Panc1 (cell line): Measurements from ENCODE around the gene GNAT1.

Source experiments
- POLR2AphosphoS5 ChIP-seq: IDR thresholded peaks from 2 replicates; pipeline ENCODE4 v1.6.1; 2012; ENCODE audit warnings: mild to moderate bottlenecking, low read depth, low read length, moderate library complexity
- TF ChIP-seq, protein P1 (sequence below): fragments of 450-650 bp; IDR thresholded peaks from 2 replicates; pipeline ENCODE4 v1.5.1; 2017; ENCODE audit warnings: mild to moderate bottlenecking

DNA sequence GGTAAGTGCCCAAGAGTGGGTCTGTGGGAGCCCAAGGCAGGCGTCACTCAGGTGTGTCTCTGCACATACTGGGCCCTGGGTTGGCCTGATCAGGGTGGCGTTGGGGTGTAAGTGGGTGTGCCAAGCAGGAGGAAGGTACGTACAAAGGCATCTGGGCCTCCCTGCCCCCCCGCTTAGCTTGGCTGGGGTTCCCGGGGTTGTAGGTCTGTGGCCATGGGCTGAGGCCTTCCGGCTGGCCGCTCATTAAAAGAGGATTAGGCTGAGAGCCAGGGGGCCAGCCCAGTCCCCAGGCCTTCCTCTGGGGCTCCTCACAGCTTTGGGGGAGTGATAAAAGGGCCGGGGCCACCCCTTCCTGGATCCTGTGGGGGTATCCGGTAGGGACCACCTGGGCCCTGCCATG is 23.0 kb upstream of the GNAT1 start:
- TF ChIP-seq, protein P1, sequence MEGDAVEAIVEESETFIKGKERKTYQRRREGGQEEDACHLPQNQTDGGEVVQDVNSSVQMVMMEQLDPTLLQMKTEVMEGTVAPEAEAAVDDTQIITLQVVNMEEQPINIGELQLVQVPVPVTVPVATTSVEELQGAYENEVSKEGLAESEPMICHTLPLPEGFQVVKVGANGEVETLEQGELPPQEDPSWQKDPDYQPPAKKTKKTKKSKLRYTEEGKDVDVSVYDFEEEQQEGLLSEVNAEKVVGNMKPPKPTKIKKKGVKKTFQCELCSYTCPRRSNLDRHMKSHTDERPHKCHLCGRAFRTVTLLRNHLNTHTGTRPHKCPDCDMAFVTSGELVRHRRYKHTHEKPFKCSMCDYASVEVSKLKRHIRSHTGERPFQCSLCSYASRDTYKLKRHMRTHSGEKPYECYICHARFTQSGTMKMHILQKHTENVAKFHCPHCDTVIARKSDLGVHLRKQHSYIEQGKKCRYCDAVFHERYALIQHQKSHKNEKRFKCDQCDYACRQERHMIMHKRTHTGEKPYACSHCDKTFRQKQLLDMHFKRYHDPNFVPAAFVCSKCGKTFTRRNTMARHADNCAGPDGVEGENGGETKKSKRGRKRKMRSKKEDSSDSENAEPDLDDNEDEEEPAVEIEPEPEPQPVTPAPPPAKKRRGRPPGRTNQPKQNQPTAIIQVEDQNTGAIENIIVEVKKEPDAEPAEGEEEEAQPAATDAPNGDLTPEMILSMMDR = no peak
- no peak for TF ChIP-seq POLR2AphosphoS5
